DOHH2 (cell line): ENCODE results near the gene ZMYND12.

Experiments
- H3F3A ChIP-seq: fragments of 200-600 bp; sonication (generic), shearing (Covaris generic); 2 replicates; pipeline ENCODE4 v1.6.0; 2016; ENCODE audit warnings: antibody characterized with exemption, mild to moderate bottlenecking; ENCODE audit not compliant: control insufficient read depth, insufficient read depth
- H3K27ac ChIP-seq: fragments of 200-600 bp; sonication (generic); 2 replicates; pipeline ENCODE4 v1.5.1; 2014; ENCODE audit warnings: low read depth, mild to moderate bottlenecking, low read length, moderate library complexity
- H3K27me3 ChIP-seq: fragments of 200-600 bp; sonication (generic); 2 replicates; pipeline ENCODE4 v1.6.1; 2014; ENCODE audit warnings: mild to moderate bottlenecking, low read length, mixed read lengths; ENCODE audit not compliant: control insufficient read depth
- H3K36me3 ChIP-seq: fragments of 200-600 bp; sonication (generic); 2 replicates; pipeline ENCODE4 v1.6.1; 2014; ENCODE audit warnings: mild to moderate bottlenecking, low read length, moderate library complexity, mixed read lengths; ENCODE audit not compliant: control insufficient read depth
- H3K4me1 ChIP-seq: fragments of 200-600 bp; sonication (generic); 2 replicates; pipeline ENCODE4 v1.6.1; 2014; ENCODE audit warnings: mild to moderate bottlenecking, low read length, mixed read lengths; ENCODE audit not compliant: control insufficient read depth
- H3K4me2 ChIP-seq: fragments of 200-600 bp; sonication (generic); 2 replicates; pipeline ENCODE4 v1.6.0; 2014; ENCODE audit warnings: mild to moderate bottlenecking, low read length, moderate library complexity
- H3K4me3 ChIP-seq: fragments of 200-600 bp; sonication (generic); 2 replicates; pipeline ENCODE4 v1.5.1; 2014; ENCODE audit warnings: mild to moderate bottlenecking, low read length, mixed read lengths
- H3K79me2 ChIP-seq: fragments of 200-600 bp; sonication (generic); 2 replicates; pipeline ENCODE4 v1.6.1; 2014; ENCODE audit warnings: mild to moderate bottlenecking, low read length, mixed read lengths; ENCODE audit not compliant: control insufficient read depth
- H3K9me2 ChIP-seq: fragments of 200-600 bp; sonication (generic); replicated peaks from 2 replicates; pipeline ENCODE4 v1.6.1; 2014; ENCODE audit warnings: mild to moderate bottlenecking, low read length, mixed read lengths; ENCODE audit not compliant: control insufficient read depth
- H3K9me3 ChIP-seq: fragments of 200-600 bp; sonication (generic); 2 replicates; pipeline ENCODE4 v1.6.1; 2014; ENCODE audit warnings: antibody characterized with exemption, low read length, mixed read lengths; ENCODE audit not compliant: control insufficient read depth, insufficient read depth
- H4K20me1 ChIP-seq: fragments of 200-600 bp; sonication (generic); 2 replicates; pipeline ENCODE4 v1.6.0; 2014; ENCODE audit warnings: low read depth, mild to moderate bottlenecking, antibody characterized with exemption, low read length, moderate library complexity; ENCODE audit not compliant: control insufficient read depth, insufficient read depth
- EZH2phosphoT487 ChIP-seq: fragments of 200-600 bp; sonication (generic); IDR thresholded peaks from 2 replicates; pipeline ENCODE4 v1.6.1; 2017; ENCODE audit warnings: borderline replicate concordance, mild to moderate bottlenecking, antibody characterized with exemption, low read length, moderate library complexity, mixed read lengths
- TF ChIP-seq, protein P1 (sequence below): fragments of 200-600 bp; sonication (generic); IDR thresholded peaks from one replicate; pipeline ENCODE4 v1.5.1; 2014; ENCODE audit warnings: antibody characterized with exemption, mild to moderate bottlenecking, low read depth, low read length; ENCODE audit not compliant: poor library complexity, severe bottlenecking

Gene ZMYND12

DNA sequence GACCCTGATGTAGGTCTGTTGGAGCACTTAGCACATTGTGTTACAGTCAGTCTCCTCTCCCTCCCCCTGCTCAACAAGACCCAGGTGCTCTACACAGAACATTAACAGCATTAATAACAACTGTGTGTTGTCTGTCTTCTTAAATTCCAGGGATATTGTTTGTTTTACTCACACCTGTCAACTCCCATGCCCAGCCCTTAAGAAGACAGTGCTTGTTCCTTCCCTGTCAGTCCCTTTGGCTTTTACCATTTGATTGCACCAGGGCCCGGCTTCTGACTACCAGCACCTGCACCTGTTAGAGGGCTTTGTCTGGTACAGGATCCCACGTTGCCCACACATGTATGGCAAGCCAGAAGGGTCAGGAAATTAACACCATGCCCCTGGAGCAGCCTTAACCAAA, 63.6 kb downstream of the ZMYND12 start:
- no peaks in the 10 kb centered on the region for H3K36me3 ChIP-seq
- H3F3A ChIP-seq, result no peaks in the 10 kb centered on the region
- H3K4me3 ChIP-seq, result no peak overlapping the region
- no peak for TF ChIP-seq EZH2phosphoT487
- TF ChIP-seq, protein P1, sequence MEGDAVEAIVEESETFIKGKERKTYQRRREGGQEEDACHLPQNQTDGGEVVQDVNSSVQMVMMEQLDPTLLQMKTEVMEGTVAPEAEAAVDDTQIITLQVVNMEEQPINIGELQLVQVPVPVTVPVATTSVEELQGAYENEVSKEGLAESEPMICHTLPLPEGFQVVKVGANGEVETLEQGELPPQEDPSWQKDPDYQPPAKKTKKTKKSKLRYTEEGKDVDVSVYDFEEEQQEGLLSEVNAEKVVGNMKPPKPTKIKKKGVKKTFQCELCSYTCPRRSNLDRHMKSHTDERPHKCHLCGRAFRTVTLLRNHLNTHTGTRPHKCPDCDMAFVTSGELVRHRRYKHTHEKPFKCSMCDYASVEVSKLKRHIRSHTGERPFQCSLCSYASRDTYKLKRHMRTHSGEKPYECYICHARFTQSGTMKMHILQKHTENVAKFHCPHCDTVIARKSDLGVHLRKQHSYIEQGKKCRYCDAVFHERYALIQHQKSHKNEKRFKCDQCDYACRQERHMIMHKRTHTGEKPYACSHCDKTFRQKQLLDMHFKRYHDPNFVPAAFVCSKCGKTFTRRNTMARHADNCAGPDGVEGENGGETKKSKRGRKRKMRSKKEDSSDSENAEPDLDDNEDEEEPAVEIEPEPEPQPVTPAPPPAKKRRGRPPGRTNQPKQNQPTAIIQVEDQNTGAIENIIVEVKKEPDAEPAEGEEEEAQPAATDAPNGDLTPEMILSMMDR, result no peak
- no peaks in the 10 kb centered on the region for H3K79me2 ChIP-seq
- H3K9me2 ChIP-seq, result no peaks in the 10 kb centered on the region
- H3K9me3 ChIP-seq, result no peaks in the 10 kb centered on the region
- no peak overlapping the region for H3K27ac ChIP-seq
- H3K4me2 ChIP-seq, result no peak overlapping the region
- H3K4me1 ChIP-seq, result no peaks in the 10 kb centered on the region
- peaks cover 11% of the 10 kb centered on the region; the same call in 1 of the 2 replicates for H3K27me3 ChIP-seq
- H4K20me1 ChIP-seq, result no peaks in the 10 kb centered on the region

DNA sequence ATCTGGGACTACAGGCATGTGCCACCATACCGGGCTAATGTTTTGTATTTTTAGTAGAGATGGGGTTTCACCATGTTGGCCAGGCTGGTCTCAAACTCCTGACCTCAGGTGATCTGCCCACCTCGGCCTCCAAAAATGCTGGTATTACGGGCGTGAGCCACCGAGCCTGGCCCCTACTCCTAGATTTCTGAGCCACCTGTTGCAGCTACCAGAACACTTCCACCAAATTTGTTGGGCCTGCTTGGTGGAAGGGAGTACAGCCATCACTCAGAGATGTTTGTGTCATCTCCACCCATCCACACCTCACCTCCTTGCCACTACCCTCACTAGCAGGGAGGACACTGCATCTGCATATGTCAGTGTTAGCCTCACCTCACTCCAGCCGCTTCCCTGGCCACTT, 69.8 kb downstream of the ZMYND12 start:
- no peaks in the 10 kb centered on the region for H4K20me1 ChIP-seq
- H3K27me3 ChIP-seq, result peaks cover 24% of the 10 kb centered on the region
- H3K4me2 ChIP-seq, result no peak overlapping the region
- no peak overlapping the region for H3K27ac ChIP-seq
- peaks cover 6% of the 10 kb centered on the region for H3K4me1 ChIP-seq
- H3K36me3 ChIP-seq, result no peaks in the 10 kb centered on the region
- H3K9me3 ChIP-seq, result no peaks in the 10 kb centered on the region
- no peaks in the 10 kb centered on the region for H3K9me2 ChIP-seq
- H3F3A ChIP-seq, result no peaks in the 10 kb centered on the region
- H3K79me2 ChIP-seq, result no peaks in the 10 kb centered on the region
- H3K4me3 ChIP-seq, result no peak overlapping the region
- TF ChIP-seq, protein P1, result no peak
- TF ChIP-seq EZH2phosphoT487, result no peak

GRCh38 chr1:42385283-42385682, 70.5 kb downstream of the ZMYND12 start:
- no peaks in the 10 kb centered on the region for H3K79me2 ChIP-seq
- H3K27ac ChIP-seq, result no peak overlapping the region
- H3K9me2 ChIP-seq, result no peaks in the 10 kb centered on the region
- TF ChIP-seq, protein P1, result no peak
- no peak for TF ChIP-seq EZH2phosphoT487
- H3K27me3 ChIP-seq, result peaks cover 25% of the 10 kb centered on the region
- no peaks in the 10 kb centered on the region for H3F3A ChIP-seq
- no peaks in the 10 kb centered on the region for H3K9me3 ChIP-seq
- H4K20me1 ChIP-seq, result no peaks in the 10 kb centered on the region
- no peak overlapping the region for H3K4me2 ChIP-seq
- H3K4me3 ChIP-seq, result no peak overlapping the region
- no peaks in the 10 kb centered on the region for H3K36me3 ChIP-seq
- H3K4me1 ChIP-seq, result peaks cover 7% of the 10 kb centered on the region

DNA sequence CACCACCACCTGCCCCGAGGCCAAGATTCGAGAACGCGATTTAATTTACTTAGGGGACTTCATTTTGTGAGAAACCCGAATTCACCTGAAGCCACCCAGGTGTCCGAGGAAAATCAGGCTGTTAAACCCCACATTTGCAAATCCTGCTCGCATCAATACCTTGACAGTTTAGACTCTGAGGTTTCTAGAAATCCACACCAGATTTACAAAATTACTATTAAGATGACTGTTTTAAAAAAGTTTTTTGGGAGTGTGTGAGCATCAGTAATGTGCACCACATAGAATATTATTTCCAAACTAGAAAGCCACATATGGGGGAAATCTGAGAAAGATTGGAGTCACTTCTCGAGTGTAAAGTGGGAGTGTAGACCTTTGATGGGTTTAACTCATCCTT, 74.5 kb downstream of the ZMYND12 start:
- Histone ChIP-seq H3K4me2 (peak overlapping the region; percentile 79), H3K27ac (no peak overlapping the region), H4K20me1 (no peaks in the 10 kb centered on the region), H3K36me3 (no peaks in the 10 kb centered on the region), H3K4me1 (peaks cover 11% of the 10 kb centered on the region), H3F3A (no peaks in the 10 kb centered on the region), H3K4me3 (peak overlapping the region; percentile 75), H3K9me3 (no peaks in the 10 kb centered on the region), H3K27me3 (peaks cover 35% of the 10 kb centered on the region), H3K79me2 (no peaks in the 10 kb centered on the region), H3K9me2 (no peaks in the 10 kb centered on the region)
- TF ChIP-seq, protein P1, result no peak
- no peak; the same call in 1 of the 2 replicates for TF ChIP-seq EZH2phosphoT487
